CD4-positive, alpha-beta T cell treated with Interleukin-1 beta for 1 hour (primary cell): ENCODE measurements around the gene ZNF365.
"Not testable (repeated sequence)": the region's sequence is repeated elsewhere in the genome, so short reads cannot be mapped to it uniquely, and the experiment has no call there.

Experiments
- DNase-seq, 2 donors: peaks; one replicate each; pipeline ENCODE4 v3.0.0-alpha.2; 2020 to 2022

Gene ZNF365

DNA sequence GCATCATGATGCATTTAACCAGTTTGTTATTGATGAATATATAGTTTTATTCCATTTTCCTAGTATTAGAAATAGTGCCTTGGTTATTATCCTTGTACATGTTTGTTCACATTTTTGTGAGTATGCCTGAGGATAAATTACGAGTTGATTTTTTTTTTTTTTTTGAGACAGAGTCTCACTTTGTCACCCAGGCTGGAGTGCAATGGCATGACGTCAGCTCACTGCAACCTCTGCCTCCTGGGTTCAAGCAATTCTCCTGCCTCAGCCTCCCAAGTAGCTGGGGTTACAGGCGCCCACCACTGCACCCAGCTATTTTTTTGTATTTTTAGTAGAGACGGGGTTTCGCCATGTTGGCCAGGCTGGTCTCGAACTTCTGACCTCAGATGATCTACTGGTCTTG, 4.7 kb downstream of the ZNF365 start:
- not testable (repeated sequence) for DNase-seq

DNA sequence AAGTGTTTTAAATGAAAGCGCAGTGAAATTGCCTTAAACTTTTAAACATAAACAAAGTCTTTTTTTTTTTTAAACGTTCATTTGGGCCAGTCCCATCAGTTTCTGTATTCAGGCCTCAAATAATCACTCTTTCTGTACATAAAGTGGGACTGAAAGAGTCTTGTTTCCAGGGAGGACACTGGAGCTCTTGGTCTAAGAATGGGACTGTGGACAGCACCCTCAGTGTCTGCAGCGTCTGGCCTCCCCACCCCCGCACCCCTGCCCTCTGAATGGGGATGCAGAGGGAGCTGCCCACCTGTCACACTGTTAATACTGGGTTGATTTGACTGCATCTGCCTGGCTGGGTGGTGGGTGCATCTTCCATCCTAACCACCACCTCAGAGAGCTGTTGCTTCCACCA, 5.2 kb downstream of the ZNF365 start:
- DNase-seq: no peak

DNA sequence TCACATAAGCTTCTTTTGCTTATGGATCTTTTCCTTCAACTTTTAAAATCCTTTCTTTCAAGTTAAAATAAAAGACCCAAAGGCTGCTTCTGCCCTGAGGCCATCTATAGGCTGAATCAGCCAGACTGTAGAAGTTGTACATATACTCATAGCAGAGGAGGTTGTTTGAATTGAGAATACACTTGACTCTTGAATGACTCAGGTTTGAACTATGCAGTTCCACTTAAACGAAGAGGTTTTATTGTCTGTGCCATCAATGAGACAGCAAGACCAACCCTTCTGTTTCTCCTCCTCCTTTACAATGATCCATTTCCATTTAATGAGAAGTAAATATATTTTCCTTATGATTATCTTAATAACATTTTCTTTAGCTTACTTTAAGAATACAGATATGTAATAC, 5.8 kb downstream of the ZNF365 start:
- DNase-seq: no peak

DNA sequence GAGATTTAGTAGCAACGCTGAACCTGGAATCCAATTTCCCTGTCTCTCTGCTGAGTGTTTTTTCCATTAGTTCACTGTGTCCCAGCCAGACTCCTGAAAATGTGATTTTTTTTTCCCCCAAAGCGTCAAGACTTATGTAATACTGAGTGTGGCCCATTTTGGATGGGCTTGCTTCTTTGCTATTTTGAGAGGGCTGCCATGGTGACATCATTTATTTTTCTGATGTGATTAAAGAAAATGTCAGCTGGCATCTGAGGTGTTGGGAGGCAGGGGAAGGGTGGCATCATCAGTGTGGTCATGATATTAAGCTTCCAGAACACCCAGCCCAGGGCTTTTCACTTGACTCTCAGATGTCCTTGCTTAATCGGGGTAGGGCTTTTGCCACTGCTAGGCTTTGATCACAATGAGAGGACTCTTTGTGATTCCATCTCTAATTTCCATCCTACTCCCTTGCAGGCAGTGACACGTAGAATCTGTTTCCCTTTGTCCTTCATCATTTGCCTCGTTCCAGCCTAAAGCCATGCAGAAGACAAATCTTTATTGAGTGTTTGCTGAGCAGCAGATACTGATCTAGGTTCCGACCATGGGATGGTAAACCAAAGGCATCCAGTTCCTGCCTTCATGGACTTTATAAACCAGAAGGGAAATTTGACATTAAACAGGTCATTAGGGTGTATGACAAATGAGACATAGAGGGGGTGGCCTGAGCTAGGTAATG, 7.4 kb downstream of the ZNF365 start:
- no peak for DNase-seq

DNA sequence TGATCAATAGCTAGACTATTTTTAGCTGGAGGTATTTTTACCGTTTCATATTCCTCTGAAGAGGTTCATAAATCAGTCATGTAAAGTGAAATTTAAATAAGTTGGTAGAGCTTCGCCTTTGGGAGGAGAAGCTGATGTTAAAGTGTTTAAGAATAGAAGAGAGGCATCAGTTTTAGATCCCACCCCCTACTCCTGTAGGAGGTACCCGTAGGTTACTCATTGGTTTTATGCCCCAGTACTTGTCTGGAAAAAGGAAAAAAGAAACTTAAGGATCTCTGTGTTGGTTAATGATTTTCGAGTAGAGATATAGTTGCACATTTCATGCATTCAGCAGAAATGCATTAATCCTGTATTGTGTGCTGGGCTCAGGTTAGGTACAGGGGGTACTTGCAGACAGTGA, 8.7 kb downstream of the ZNF365 start:
- DNase-seq: no peak

DNA sequence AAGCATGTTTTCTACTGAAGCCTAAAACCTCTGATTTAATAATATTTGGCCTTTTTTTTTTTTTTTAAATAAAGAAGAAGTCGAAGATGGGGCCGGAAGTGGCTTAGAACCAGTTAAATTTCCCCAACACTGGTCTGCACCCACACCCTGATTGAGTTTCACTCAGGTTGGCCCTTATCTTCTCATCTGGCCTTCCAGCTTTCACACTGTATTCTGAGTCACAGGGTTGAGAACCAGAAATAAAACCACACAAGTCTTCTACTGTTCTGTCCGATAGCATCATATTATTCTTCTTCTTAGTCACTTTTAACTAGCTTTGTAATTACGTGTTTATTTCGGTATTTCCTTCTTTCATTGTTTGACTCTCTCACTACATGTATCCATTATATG, 9.9 kb downstream of the ZNF365 start:
- peak; percentile 60 to 81 for DNase-seq

DNA sequence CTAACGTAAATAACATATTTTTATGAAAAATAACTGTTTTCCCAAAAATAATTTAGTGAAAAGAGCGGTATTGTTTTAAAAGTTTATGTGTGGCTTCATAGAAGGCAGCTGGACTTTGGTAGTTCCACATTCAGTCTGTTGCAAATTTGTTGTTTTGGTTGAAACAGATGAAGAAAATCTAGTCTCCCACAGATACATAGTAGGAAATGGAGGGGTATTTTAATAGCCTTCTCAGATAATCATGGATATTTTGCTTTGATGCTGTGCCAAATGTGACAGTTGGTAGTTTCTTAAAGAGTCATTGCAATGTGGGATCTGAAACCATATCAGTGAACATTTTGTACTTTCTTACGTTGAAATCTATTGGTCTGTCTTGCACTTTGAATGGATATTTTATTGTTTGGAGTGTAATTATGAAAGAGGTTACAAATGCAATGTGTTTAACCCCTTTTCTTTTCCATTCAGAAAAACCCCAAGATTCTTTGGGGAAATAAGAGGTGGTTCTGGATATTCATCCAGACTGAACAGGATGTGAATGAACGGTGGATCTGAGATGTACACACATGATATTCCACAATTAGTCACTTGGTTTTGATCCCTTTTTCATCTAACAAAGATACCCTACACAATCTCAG, 10.4 kb downstream of the ZNF365 start:
- no peak for DNase-seq

DNA sequence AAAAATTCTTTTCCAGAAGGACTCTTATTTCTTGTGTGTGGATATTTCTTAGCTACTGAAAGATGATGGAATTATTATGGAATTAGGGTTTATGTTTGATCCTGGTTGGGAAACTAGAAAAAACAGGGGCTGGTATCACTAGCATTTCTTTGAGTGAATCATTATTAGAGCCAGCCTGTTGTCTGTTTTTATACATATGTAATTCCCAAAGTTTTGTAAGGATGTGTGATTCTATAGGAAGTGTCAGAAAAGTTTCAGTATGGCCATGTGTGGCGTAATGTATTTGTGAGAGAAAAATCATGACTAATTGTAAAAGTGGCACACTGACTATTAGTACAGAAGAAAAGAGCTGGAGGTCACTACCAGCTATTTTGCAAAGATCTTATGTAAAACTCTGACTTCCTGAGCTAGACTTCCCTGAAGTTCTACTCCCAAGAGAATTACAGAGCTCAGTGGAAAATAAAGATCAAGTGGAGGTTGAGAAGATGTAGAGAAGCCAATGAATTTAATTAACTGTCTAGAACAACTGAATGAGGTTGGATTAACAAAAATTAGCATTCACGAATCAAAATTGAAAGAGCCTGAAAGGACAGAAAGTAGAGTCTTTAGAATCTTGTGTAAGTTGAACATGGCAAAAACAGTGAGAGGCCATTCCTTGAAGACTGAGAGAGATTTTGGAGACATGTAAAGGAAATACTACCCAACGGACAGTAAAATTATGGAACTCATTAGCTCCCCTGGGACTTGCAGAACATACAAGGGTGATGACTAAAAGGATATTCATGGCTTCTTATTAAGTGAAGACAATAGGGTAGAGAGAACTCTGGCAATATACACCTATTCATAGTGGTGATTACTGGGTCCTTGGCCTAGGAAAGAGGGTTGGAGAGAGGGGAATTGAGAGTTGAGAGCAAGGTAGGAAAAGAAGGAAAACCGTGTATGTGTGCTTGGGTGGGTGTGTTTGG, 12.5 kb downstream of the ZNF365 start:
- DNase-seq: no peak

DNA sequence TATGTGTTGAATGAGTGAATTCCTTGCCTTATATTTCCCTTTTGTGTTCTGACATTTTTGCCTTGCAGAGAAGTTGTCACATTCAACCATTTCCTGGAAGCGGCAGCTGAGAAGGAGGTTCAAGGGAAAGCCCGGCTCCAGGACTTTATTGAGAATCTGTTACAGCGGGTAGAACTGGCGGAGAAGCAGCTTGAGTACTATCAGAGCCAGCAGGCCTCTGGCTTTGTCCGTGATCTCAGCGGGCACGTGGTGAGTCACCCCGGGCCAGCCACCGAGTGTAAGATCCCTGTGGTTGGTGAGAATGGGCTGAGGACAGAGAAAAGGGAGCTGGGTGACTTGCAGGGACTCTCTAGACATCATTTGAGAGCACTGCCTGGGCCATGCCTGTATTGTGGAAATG, 14.2 kb downstream of the ZNF365 start:
- DNase-seq: no peak

DNA sequence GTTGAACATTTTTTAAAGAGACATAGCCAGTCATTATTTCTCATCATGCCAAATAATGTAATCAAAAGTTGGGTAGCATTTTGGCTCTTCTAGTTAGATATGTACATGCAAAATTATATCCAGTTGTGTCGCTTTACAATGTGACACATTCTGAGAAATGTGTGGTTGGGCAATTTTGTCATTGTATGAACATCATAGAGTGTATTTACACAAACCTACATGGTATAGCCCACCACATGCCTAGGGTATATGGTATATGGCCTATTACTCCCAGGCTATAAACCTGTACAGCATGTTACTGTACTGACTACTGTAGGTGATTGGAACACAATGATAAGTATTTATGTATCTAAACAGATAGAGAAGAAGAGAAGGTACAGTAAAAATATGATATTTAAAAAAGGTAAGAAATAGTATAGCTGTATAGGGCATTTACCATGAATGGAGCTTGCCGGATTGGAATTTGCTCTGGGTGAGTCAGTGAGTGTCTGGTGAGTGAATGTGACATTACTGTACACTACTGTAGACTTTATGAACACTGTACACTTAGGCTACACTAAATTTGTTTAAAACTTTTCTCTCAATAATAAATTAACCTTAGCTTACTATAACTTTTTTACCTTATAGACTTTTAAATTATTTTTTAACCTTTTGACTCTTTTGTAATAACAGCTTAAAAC, 16.5 kb downstream of the ZNF365 start:
- no peak for DNase-seq

DNA sequence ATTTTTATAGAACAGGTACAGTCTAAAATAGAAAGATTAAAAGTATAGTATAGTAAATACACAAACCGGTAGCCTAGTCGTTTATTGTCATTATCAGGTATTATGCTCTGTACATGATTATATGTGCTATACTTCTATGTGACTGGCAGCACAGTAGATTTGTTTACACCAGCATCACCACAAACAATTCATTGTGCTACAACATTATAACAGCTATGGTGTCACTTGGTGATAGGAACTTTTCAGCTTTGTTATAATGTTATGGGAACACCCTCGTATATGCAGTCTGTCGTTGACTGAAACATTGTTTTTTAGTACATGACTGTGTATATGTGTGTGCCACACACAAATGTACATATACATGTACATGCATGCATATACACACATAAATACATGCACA, 19.1 kb downstream of the ZNF365 start:
- DNase-seq: no peak

DNA sequence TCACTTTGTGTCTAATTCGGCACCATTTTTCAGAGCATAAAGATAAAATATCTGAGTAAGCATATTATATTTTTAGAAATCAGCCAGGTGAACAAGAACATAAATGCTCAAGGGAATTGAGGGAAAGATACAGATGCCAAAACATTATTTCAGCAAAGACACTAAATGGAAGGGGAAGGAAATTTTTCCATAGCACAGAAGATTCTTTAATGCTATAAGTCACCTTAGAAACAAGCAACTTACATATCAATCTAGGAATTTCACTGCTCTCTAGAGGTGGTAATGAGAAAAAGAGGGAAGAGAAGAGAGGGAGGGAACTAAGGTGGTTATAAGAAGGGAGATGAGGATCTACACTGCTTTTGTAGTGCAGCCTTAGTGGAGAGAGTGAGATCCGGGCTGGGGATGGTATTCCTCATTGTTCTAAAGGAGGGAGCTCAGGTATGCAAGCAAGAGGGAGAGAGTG, 20.4 kb downstream of the ZNF365 start:
- DNase-seq: no peak

DNA sequence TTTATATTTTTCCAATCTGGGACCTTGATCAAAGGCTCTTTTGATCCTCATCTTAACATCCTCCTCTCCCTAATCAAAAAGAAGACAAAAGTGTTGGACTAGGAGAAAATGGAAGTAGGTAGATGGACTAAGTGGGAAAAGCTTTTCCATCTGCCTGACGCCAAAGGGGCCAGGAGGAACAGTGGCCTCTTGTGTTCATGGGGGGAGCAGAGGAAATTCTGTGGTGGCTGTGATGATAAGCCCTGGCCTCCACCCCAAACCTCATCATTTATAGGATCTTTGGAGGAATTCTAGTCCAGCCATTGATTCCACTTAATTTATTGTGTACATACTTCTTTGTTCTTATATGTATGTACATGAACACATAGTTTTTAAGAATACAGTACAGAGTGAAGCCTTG, 21.7 kb downstream of the ZNF365 start:
- no peak for DNase-seq

DNA sequence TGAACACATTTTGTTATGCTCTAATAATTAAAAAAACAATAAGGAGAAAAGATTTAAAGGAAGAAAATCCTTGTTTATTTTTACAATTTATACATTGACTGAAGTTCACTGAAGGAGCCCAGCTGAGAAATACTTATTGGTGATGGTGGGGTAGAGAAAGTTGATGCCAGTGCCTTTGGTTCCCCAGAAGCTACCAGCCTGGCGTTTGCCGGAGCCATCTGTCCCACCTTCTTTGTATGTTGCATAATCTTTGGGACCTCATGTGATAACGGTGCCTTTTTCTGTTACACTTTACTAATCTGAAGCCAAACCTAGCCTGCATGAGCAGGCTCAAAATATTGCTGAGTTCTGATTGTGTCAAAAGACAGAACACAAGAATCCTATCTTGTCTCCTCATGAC, 22.7 kb downstream of the ZNF365 start:
- DNase-seq: no peak

DNA sequence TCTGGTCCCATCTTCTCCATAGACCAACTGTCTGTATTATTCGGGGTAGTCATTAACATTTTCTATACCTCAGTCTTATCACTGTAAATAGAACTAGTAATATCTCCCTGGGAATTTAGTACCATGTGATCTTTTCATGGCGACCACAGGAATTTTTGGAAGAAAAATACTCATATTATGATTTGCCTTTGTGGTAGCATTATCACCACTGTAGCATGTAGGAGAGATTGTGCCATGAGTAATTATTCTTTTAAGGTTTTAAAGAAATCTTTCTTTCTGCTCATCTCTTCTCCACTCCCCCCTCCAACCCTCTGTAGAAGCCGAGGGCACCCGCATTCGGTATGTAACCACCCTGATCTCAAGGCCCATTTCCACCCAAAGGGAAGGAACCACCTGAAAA, 25.0 kb downstream of the ZNF365 start:
- DNase-seq: no peak

DNA sequence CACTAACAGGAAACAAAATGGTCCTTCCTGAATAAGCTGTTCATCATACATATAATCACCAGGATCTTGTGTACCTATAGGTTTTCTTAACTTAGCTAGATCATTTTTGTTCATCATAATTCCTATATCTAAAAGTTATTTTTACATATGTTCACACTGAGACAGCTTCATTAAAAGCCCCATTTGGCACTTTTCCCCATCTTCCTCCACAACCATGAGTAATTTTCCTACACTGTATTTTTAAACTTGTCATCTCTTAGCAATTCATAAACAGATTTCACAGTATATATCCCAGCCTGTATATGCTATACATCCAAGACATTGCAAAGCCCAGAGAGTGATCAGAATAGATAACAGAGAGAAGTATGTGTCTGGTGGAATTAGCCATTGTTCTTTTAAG, 28.3 kb downstream of the ZNF365 start:
- no peak for DNase-seq

DNA sequence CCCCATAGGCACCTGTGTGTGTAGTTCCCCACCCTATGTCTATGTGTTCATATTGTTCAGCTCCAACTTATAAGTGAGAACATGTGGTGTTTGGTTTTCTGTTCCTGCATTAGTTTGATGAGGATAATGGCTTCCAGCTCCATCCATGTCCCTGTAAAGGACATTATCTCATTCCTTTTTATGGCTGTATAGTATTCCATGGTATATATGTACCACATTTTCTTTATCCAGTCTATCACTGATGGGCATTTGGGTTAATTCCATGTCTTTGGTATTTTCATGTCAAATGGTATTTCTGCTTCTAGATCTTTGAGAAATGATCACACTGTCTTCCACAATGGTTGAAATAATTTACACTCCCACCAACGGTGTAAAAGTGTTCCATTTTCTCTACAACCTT, 36.4 kb downstream of the ZNF365 start:
- DNase-seq: not testable (repeated sequence)

DNA sequence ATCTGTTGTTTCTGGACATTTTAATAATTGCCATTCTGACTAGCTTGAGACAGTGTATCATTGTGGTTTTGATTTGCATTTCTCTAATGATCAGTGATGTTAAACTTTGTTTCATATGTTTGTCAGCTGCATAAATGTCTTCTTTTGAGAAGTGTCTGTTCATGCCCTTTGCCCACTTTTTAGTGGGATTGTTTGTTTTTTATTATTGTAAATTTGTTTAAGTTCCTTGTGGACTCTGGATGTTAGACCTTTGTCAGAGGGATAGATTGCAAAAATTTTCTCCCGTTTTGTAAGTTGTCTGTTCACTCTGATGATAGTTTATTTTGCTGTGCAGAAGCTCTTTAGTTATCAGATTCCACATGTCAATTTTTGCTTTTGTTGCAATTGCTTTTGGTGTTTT, 36.8 kb downstream of the ZNF365 start:
- DNase-seq: not testable (repeated sequence)

DNA sequence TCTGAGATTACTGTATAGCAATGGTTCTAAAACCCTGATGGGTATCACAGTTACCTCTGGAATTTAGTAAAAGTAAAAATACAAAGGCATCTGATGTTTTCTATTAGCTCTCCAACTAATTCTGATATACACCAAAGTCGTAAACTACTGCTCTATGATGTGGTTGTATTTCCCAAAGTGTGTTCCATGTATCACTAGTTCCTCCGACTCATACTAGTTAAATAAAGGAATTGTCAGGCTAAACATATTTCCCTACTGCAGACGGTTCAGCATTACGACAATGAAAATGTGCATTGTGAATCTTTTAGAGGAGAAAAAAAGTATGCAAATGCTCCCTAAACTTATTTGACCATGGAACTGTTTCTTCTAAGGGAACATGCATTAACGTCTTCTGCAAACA, 38.9 kb downstream of the ZNF365 start:
- DNase-seq: no peak

DNA sequence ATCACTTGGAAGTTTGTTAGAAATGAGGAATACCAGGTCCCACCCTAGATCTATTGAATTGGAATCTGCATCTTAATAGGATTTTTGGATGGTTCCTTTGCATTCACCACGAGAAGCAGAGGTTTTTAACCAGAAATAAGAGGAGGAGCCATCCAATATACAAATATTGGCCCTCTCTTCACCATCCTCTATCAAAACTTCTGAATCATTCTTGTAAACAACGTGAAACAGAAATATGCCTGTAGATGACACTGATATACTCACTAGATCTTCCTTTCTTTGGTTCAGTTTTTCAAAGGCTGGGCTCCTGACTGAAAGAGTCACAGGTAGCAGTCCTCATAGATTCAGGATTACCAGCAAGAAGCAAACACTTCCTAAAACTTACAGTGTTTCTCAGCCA, 39.5 kb downstream of the ZNF365 start:
- no peak for DNase-seq

DNA sequence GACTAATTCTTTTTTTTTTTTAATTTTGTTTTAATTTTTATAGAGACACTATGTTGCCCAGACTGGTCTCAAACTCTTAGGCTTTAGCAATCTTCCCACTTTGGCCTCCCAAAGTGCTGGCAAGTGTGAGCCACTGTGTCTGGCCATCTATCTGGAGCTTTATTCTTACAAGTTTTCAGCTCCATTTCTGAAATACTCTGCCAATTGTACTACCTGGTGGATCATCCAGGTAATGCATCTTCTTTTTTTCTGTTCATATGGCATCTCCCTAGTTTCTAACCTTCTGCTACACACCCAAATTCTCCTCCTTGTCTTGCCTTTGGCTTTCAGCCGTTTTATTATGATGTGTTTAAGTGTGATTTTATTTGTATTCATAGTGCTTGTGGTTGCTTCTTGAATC, 40.2 kb downstream of the ZNF365 start:
- DNase-seq: peak in 1 of 2 donors; percentile 6

DNA sequence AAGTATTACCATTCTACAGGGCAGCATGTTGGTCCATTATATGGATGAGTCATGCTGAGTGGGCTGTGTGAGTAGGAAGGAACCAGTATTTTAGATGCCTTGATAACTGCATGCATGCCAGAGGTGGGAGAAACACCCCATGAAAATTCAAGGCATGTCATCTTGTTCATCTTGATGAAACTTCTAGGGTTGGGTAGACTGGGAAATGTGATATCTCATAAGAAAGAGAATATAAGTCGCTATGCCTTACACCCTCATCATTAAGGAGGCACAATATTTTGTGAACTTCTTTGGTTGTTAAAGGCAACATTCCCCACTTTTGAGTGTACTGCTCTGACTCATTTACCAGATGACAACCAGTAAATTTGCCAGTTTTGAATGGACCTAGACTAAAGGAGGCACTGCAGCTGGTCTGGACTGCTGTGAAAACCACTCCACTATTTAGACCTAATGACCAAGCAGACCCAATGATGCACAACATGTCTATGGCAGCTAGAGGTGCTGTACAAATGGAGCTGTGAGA, 48.0 kb downstream of the ZNF365 start:
- DNase-seq: no peak

DNA sequence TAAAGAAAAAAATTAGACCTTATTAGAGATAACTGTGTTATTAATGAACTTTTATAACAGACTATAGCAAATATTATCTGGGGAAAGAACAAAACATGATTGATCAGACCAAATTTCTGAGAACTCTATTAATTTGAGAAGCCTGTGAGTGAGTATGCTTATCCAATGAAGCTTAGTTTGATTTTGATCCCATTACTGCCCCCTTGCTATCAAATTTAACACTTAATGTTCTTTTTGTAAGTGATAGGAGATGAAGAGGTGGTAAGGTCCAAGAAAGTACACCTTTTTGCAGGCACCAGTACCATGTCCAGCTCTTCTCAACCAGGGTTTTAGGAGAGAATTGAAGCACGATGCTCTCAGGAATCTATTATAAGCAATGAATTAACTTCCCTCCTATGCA, 49.9 kb downstream of the ZNF365 start:
- DNase-seq: peak in 1 of 2 donors; percentile 18
